GM12891 (cell line): ENCODE data around the gene SLC8A3.

ENCODE experiments used
- POLR2A ChIP-seq: IDR thresholded peaks from 2 replicates; pipeline ENCODE4 v1.6.1; 2011; ENCODE audit warnings: low read depth, low read length, control low read depth
- POLR2AphosphoS5 ChIP-seq: IDR thresholded peaks from 2 replicates; pipeline ENCODE4 v1.6.1; 2011; ENCODE audit warnings: low read depth, low read length, control low read depth
- TAF1 ChIP-seq: IDR thresholded peaks from 2 replicates; pipeline ENCODE4 v1.6.1; 2011; ENCODE audit warnings: low read depth, low read length, control low read depth

DNA sequence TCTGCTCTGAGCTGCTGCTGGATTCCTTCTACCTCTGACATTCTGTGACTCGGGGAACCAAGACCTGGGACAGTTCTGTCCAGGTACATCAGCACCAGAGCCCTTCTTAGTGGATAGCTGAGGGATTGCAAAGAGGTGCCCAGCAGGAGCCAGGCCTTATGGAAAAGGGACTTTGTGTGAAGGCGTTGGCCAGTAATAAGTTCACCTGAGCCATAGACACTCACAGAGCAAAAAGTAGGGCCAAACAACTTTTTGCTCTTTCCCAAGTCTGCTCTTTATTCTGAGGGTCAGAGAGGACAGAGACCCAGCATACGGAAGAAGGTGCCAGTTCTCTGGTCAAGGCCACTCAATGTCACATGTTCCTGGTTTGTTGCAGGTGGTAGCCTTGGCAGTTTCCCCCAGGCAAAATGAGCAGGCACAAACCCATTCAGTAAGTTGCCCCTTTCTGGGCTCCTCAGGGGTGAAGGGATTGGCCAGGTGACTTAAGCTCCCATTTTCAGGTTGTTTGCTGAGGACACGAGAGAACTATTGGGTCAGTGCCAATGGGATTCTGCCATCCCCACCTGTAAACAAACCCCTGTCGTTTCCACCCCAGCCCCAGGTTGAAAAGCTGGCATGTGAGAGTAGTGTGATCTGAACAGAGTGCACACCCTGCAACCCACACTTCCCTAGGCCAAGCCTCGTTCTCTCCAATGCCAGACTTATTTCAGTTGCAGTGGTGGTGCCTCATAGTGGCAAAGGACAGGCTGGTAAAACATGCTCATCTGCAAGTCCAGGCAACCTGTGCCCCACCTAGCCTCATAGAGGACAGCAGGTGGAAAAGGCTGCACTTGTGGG is 159.2 kb downstream of the SLC8A3 start:
- TF ChIP-seq POLR2A (no peak), POLR2AphosphoS5 (no peak), TAF1 (no peak)
